Measurements from ENCODE around the gene PARVB. TPM values are rescaled to one million over a fixed set of nuclear protein-coding genes. Genes with fewer than 3 reads are reported as not detected.
"Not testable (repeated sequence)": the region's sequence is repeated elsewhere in the genome, so short reads cannot be mapped to it uniquely, and the experiment has no call there.

PARVB gene
- total RNA-seq, 4 donors from 2014 or later: 32.1 to 61.9 (median 41.9) TPM

DNA sequence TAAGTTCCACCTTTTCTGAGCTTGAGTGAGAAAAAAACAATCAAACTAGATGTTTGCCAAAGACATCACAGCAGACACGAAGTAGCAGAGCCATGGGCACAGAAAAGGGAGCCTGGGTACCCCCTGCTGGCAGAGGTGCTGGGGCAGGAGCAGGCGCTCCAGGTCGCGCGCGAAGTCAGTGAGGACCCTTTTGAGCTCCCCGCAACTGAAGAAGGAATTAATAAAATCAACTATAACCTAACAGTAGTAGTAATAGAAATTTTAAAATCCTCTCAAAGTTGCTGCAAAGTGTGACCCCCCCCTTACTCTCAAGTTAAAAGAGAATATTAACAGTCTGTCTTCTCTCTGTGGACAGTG, 20.0 kb upstream of the PARVB start:
- WGBS, 2 donors (ENCODE audit: low coverage in 1 of 2): 93% methylated on average over 7 of the region's 7 CpGs; no CpG with 5 or more reads in 1 of the 2 donors
- no peak overlapping the region for H3K27ac ChIP-seq
- no peak overlapping the region for H3K4me3 ChIP-seq
- no peak for ATAC-seq
- peaks cover 0 to 8% (median 0%) of the 10 kb centered on the region in 3 donors for H3K9me3 ChIP-seq
- H3K27me3 ChIP-seq: no peaks in the 10 kb centered on the region
- peaks cover 0 to 21% of the 10 kb centered on the region in 2 donors for H3K36me3 ChIP-seq
- no peaks in the 10 kb centered on the region for H3K4me1 ChIP-seq
- no peak for TF ChIP-seq EP300 (IDR thresholded peaks at IDR 0.05)
- TF ChIP-seq POLR2AphosphoS5 (IDR thresholded peaks at IDR 0.05): no peak
- TF ChIP-seq, protein P1, sequence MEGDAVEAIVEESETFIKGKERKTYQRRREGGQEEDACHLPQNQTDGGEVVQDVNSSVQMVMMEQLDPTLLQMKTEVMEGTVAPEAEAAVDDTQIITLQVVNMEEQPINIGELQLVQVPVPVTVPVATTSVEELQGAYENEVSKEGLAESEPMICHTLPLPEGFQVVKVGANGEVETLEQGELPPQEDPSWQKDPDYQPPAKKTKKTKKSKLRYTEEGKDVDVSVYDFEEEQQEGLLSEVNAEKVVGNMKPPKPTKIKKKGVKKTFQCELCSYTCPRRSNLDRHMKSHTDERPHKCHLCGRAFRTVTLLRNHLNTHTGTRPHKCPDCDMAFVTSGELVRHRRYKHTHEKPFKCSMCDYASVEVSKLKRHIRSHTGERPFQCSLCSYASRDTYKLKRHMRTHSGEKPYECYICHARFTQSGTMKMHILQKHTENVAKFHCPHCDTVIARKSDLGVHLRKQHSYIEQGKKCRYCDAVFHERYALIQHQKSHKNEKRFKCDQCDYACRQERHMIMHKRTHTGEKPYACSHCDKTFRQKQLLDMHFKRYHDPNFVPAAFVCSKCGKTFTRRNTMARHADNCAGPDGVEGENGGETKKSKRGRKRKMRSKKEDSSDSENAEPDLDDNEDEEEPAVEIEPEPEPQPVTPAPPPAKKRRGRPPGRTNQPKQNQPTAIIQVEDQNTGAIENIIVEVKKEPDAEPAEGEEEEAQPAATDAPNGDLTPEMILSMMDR (IDR thresholded peaks at IDR 0.05): no peak
- no peak for TF ChIP-seq POLR2A (IDR thresholded peaks at IDR 0.05)

DNA sequence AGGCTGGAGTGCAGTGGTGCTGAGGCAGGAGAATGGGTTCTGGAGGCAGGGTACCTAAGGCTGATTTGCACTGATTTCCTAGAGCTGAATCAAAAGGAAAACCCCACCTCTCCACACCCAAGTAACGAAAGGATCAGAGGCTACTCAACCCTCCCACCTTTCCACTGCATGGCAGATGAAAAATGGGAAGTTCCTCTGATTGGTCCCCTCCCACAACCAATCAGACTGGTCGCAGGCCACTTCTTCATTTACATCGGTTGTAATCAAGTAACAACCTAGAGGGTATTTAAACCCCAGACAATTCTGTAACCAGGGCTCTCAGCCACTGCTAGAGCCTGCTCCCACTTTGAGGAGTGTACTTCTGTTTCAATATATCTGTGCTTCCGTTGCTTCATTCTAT, 18.6 kb upstream of the PARVB start:
- no peak for TF ChIP-seq POLR2A (IDR thresholded peaks at IDR 0.05)
- TF ChIP-seq POLR2AphosphoS5 (IDR thresholded peaks at IDR 0.05): no peak
- no peak for TF ChIP-seq EP300 (IDR thresholded peaks at IDR 0.05)
- TF ChIP-seq, protein P1 (IDR thresholded peaks at IDR 0.05): no peak
- Histone ChIP-seq H3K27me3 (no peaks in the 10 kb centered on the region), H3K27ac (no peak overlapping the region), H3K9me3 (peaks cover 0 to 8% (median 0%) of the 10 kb centered on the region in 3 donors), H3K36me3 (peaks cover 0 to 11% of the 10 kb centered on the region in 2 donors), H3K4me1 (no peaks in the 10 kb centered on the region), H3K4me3 (no peak overlapping the region)
- WGBS, 2 donors (ENCODE audit: low coverage in 1 of 2): 87 to 93% methylated on average over 2 to 4 of the region's 4 CpGs
- no peak for ATAC-seq

DNA sequence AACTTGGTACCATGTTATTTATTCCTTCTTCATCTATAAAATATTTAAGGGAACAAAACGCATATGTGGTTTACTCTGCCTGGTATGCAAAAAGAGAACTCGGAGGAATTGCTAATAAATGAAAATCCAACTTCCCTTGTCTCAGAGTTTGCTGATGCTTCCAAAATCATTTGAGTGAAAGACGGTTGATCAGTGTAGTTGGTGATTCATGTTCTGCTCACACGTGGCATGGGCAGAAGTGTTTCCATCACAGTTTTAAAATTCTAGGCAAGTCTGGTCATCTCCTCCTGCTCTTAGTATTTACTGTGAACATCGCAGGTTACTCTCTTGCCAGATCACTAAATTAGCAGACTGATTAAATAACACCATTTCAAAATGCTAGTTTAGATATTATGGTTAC, 11.9 kb upstream of the PARVB start:
- no peak for TF ChIP-seq EP300 (IDR thresholded peaks at IDR 0.05)
- TF ChIP-seq, protein P1 (IDR thresholded peaks at IDR 0.05): no peak
- no peak for TF ChIP-seq POLR2AphosphoS5 (IDR thresholded peaks at IDR 0.05)
- TF ChIP-seq POLR2A (IDR thresholded peaks at IDR 0.05): no peak
- H3K4me1 ChIP-seq: no peaks in the 10 kb centered on the region
- no peaks in the 10 kb centered on the region for H3K27me3 ChIP-seq
- no peak overlapping the region for H3K4me3 ChIP-seq
- no peak for ATAC-seq
- WGBS, 2 donors (ENCODE audit: low coverage in 1 of 2): 83 to 86% methylated on average over 3 to 5 of the region's 5 CpGs
- H3K27ac ChIP-seq: no peak overlapping the region
- peaks cover 0 to 2% of the 10 kb centered on the region in 2 donors for H3K36me3 ChIP-seq
- no peaks in the 10 kb centered on the region for H3K9me3 ChIP-seq

DNA sequence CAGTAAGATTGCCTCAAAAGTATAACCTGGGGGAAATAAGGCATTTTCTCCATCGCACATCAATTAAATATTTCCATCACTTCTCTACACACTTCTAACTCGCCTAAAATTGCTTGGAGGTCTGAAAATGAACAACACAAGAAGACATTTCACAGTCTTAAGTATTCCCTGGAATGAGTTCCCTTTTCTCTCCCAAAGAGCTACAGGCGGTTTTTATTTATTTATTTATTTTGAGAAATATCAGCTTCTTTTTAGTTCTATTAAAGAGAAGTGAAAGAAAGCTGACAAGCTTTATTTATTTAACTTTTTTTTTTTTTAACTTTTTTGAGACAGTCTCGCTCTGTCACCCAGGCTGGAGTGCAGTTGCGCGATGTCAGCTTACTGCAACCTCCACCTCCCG, 11.5 kb upstream of the PARVB start:
- TF ChIP-seq, protein P1 (IDR thresholded peaks at IDR 0.05): no peak
- TF ChIP-seq EP300 (IDR thresholded peaks at IDR 0.05) (no peak), POLR2AphosphoS5 (IDR thresholded peaks at IDR 0.05) (no peak), POLR2A (IDR thresholded peaks at IDR 0.05) (no peak)

DNA sequence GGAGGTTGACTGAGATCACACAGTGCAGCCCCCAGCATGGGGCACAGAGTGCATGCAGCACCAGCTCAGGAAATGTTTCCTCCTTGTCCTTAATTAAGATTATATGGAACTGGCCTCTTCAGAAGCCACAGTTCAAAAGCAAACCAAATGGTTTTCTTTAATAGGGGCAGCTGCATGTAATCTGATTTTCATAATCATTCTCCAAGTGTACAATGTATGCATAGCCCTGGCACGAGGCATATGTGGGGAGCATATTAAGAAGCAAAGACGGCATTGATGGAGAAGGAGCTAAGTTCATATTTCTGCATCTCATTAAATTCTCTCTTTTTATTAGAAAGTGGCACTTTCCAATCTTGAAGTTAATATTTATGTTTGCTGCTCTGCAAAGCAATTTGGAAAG, 9.9 kb upstream of the PARVB start:
- no peaks in the 10 kb centered on the region for H3K27me3 ChIP-seq
- H3K4me3 ChIP-seq: no peak overlapping the region
- no peak for ATAC-seq
- H3K4me1 ChIP-seq: no peaks in the 10 kb centered on the region
- 62 to 66% methylated on average over 2 of the region's 2 CpGs for WGBS, 2 donors (ENCODE audit: low coverage in 1 of 2)
- H3K36me3 ChIP-seq: no peaks in the 10 kb centered on the region
- no peak for TF ChIP-seq POLR2A (IDR thresholded peaks at IDR 0.05)
- H3K27ac ChIP-seq: no peak overlapping the region
- H3K9me3 ChIP-seq: no peaks in the 10 kb centered on the region

More for the DNA sequence above, 11.5 kb upstream of the PARVB start:
- Histone ChIP-seq H3K9me3 (no peaks in the 10 kb centered on the region), H3K27me3 (no peaks in the 10 kb centered on the region), H3K4me3 (no peak overlapping the region), H3K36me3 (no peaks in the 10 kb centered on the region), H3K4me1 (no peaks in the 10 kb centered on the region), H3K27ac (no peak overlapping the region)
- no peak for ATAC-seq
- 92 to 98% methylated on average over 3 to 7 of the region's 7 CpGs for WGBS, 2 donors (ENCODE audit: low coverage in 1 of 2)

DNA sequence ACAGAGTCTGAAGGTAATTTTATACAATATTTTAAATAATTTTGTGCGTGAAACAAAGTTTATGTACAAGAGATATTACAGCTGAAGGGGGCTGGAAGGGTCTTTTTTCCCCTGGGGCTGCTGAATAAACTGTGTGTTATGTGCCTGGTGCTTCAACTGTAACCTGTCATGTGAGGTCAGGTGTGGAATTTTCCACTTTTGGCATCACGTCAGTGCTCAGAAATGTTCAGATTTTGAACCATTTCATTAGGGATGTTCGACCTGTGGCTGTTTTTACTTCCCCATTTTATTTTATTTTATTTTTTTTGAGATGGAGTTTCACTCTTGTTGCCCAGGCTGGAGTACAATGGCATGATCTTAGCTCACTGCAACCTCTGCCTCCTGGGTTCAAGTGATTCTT, 7.5 kb upstream of the PARVB start:
- WGBS, 2 donors (ENCODE audit: low coverage in 1 of 2): 81 to 85% methylated on average over 3 of the region's 3 CpGs
- not testable (repeated sequence) for H3K36me3 ChIP-seq, H3K27ac ChIP-seq, ATAC-seq, H3K9me3 ChIP-seq, H3K4me1 ChIP-seq, H3K4me3 ChIP-seq, H3K27me3 ChIP-seq
